Measurements from ENCODE around the gene PARP4. TPM values are rescaled to one million over a fixed set of nuclear protein-coding genes. Genes with fewer than 3 reads are reported as not detected.
"Not testable (repeated sequence)": the region's sequence is repeated elsewhere in the genome, so short reads cannot be mapped to it uniquely, and the experiment has no call there.

The PARP4 gene
- total RNA-seq, 2 experiments from 2014 or later: 27.5 to 28.7 TPM

GRCh38 chr13:24506698-24507335 lies 5.8 kb downstream of the PARP4 start:
- ChIA-PET CTCF (no interaction called here), POLR2A (no interaction called here)

DNA sequence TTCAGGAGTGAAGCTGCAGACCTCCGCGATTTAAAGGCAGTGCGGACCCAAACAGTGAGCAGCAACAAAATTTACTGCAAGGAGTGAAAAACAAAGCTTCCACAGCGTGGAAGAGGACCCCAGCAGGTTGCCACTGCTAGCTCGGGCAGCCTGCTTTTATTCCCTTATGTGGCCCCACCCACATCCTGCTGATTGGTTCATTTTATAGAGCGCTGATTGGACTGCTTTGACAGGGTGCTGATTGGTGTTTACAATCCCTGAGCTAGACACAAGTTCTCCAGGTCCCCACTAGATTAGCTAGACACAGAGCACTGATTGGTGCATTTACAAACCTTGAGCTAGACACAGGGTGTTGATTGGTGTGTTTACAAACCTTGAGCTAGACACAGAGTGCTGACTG lies 6.3 kb downstream of the PARP4 start:
- POLR2A ChIA-PET, CTCF ChIA-PET: not testable (repeated sequence)

GRCh38 chr13:24505756-24506155 lies 6.8 kb downstream of the PARP4 start:
- POLR2A ChIA-PET: no interaction called here
- CTCF ChIA-PET: no interaction called here

DNA sequence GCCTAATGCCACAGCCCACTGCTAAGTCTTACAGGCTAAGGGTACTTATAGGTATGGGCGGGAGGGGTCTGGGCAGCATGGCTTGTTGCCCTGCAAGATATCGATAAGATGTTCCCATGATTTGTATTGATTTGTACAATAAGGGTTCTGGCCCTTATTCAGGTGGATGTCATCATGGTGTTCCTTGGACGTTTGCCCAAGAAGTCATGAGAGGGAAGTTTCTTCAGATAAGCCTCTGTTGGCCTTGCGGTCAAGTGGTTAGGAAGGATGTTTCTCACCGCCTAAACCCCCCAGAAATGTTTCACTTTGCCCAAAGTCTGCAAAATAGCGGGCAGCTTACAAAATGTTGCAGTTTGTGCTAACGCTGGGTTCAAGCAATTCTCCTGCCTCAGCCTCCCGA lies 7.3 kb downstream of the PARP4 start:
- ChIA-PET CTCF (no interaction called here), POLR2A (no interaction called here)

GRCh38 chr13:24503379-24503696 lies 9.2 kb downstream of the PARP4 start:
- POLR2A ChIA-PET: no interaction called here
- CTCF ChIA-PET: no interaction called here

GRCh38 chr13:24502533-24503378 lies 9.8 kb downstream of the PARP4 start:
- CTCF ChIA-PET: no interaction called here
- POLR2A ChIA-PET: no interaction called here

- POLR2A ChIA-PET: no interaction called here
- CTCF ChIA-PET: no interaction called here
Measured at GRCh38 chr13:24500977-24501376, 11.6 kb downstream of the PARP4 start.

- ChIA-PET POLR2A (no interaction called here), CTCF (no interaction called here)
Measured at GRCh38 chr13:24497742-24498141, 14.8 kb downstream of the PARP4 start.

GRCh38 chr13:24496295-24496694 lies 16.3 kb downstream of the PARP4 start:
- CTCF ChIA-PET, POLR2A ChIA-PET: not testable (repeated sequence)

DNA sequence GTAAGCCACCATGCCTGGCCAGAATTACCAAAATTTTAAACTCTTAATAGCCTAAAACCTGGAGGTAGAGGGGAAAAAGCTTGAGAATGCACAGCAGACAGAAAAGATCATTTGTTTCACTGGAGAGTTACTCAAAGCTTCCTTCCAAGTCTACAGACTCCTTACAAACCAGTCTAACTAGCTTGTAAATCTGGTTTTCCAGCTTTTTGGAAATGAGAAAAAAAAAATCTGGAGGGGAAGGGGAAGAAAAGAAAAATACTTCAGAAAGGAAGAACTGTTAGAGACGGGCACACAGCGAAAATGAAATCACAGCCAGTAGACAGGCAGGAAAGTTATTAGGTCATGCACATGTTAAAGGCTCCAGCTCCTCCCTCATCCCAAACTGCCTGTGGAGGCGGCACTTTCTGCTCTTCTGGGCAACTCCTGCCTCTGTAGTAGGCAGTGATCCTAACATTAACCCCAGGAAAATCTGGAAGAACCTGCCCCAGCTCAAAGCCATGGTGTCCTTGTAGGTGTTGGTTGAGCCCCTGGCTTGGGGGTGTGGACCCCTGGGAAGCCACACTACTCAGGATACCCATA lies 17.3 kb downstream of the PARP4 start:
- ChIA-PET CTCF (no interaction called here), POLR2A (no interaction called here)

DNA sequence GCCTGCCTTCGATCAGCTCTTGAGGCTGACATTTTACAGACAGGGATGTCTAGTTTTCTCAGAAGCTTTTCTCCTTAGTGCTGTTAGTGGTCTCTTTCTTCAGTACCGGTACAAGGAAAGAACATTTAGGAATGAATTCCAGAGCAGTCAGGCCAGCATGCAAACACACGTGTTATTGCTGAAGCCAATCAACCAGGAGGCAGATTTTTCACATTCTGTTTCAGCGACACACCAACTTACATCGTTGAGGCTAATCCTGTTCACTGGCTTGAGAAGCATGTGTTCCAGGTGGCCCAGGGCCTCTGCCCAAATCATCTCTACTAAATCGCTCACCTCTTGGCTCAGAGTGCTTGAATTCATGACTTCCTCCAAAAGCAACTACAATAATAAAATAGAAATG lies 19.2 kb downstream of the PARP4 start:
- CTCF ChIA-PET: no interaction called here
- POLR2A ChIA-PET: no interaction called here

DNA sequence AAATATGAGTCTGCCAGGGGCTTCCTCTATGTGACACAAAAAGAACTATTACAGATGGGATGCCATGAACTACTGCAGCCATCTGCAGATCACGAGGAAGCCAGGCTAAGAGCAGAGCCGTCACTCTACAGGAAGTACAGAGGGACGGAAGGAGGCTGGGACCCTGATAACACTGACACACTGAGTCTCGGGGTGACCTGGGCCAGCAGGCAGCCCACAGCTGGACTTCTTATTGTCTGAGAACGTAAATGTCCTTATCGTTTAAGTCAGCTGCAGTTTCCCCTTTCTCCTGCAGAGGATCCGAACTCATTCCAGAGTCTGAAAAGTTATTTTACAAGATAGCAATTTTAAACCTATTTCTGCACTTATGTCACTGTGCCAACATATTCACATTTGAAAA lies 20.7 kb downstream of the PARP4 start:
- ChIA-PET CTCF (no interaction called here), POLR2A (no interaction called here)

GRCh38 chr13:24489721-24490120 lies 22.9 kb downstream of the PARP4 start:
- ChIA-PET CTCF (interaction anchor here (0.6 kb wide), 1 partner anchor 200 kb away, joined by 3 read pairs; no protein-coding TSS in a partner anchor), POLR2A (no interaction called here)

DNA sequence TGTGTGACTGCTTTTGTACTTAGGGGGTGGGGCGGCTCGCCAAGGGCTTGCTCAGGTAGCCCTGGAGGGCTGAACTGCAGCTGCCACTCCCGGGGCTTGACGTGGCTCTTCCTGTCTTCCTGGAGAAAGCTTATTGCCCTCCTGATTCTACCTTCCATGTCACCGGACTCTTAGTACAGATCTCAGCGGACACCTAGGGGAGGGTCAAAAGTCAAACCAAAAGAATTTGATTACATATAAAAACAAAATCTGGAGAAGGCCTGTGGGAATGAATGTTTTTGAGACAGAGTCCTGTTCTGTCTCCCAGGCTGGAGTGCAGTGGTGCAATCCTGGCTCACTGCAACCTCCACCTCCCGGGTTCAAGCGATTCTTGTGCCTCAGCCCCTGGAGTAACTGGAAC lies 24.5 kb downstream of the PARP4 start:
- POLR2A ChIA-PET, CTCF ChIA-PET: not testable (repeated sequence)

DNA sequence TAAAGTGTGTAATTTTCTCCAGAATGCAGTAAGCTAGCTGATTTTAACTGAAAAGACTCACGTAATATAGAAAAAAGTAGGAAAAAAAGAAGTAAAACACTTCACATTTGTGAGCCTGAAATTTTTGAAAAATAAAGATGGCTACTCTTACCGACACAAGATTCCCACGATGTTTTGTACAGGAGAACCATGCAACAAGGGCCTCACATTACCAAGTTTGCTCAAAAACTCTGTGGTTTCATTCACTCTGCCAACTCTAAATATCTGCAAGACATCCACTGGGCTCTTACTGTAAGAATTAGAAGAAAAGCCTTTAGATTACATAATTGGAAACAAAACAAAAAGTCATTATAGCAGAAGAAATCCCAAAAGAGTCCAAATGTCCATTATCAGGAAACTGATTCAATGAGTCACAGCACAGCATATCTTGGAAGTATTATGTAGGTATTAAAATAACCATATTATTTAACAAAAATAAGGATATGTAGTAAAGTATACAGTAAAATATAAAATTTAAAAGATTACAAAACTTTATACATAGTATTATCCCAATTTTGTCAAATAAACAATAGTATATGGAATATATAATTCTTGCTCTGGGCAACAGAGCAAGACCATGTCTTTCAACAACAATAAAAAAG lies 26.4 kb downstream of the PARP4 start:
- CTCF ChIA-PET, POLR2A ChIA-PET: not testable (repeated sequence)

DNA sequence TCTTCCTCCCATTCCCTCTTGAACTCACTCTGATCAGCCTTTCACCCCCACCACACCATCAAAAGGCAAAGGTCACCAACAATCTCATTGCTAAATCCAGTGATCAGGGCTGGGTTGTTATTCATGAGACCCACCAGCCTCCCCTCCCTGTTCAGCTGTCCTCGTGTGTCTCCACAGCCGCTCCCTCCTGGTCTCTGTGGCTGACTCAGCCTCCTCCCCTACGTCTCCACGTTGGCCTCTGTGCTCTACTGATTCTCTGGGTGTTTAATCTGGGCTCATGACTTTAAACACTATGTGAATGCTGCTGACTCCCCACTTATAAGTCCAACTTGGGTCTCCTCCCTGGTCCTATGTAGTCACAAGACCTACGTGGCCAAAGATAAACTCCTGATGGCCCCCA lies 38.9 kb downstream of the PARP4 start:
- ChIA-PET POLR2A (no interaction called here), CTCF (no interaction called here)

GRCh38 chr13:24472129-24472528 lies 40.4 kb downstream of the PARP4 start:
- POLR2A ChIA-PET: not testable (repeated sequence)
- CTCF ChIA-PET: interaction anchor here (0.7 kb wide), 1 partner anchor 13 kb away, joined by 3 read pairs; no protein-coding TSS in a partner anchor

DNA sequence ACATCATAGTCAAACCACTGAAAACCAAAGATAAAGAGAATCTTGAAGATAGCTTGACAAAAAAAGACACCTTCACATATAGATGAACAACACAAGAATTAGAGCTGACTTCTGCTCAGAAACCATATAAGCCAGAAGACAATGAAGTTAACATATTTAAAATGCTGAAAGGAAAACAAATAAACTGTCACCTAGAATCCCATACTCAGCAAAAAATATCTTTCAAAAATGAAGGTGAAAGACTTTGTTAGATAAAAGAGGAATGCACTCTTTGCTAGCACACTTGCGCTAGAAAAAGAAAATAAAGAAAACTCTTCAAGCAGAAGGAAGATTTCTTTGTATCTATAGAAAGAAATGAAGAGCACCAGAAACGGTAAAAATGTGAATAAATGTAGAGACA lies 49.5 kb downstream of the PARP4 start:
- ChIA-PET POLR2A (no interaction called here), CTCF (no interaction called here)

DNA sequence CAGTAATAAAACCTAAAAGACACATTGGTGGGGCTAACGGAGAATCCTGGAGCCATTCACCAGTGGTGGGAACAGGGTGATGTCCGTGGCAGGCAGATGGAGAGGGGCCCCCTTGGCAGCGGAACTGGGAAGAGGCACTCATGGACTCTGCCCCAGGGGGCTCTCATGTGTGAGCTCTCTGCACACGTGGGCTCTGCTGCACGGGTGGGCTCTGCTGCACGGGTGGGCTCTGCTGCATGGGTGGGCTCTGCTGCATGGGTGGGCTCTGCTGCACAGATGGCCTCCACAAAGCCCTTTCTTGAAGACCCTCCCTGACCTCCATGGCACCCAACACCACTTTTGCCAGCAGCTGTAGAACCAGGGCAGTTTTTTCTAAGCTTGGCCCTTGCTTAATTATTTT lies 52.3 kb downstream of the PARP4 start:
- ChIA-PET POLR2A (no interaction called here), CTCF (interaction anchor here (0.6 kb wide), 1 partner anchor 11 kb away, joined by 4 read pairs; no protein-coding TSS in a partner anchor)

GRCh38 chr13:24459726-24460125 lies 52.9 kb downstream of the PARP4 start:
- CTCF ChIA-PET: no interaction called here

DNA sequence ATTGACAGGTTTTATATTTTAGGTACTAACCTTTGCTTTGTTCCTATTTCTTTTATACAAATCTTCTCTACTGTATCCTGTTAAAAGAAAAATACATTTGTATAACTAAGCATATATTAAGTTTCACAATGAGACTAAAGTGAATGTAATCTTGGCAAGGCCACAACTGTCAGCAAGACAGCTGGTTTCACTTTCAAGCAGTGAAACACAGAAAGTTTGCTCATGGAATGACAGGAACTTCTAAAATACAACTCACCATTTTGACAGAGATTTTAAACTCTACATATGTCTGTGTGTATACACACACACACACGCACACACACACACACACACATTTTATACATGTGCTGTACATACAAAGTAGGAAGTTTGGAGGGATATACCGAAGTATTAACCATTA lies 53.3 kb downstream of the PARP4 start:
- ChIA-PET POLR2A (interaction anchor here (0.7 kb wide), 1 partner anchor 1024 kb away, joined by 4 read pairs; no protein-coding TSS in a partner anchor), CTCF (no interaction called here)

More at GRCh38 chr13:24459726-24460125, 52.9 kb downstream of the PARP4 start:
- POLR2A ChIA-PET: no interaction called here
